Measurements from ENCODE around the gene WIPF2. TPM values are rescaled to one million over a fixed set of nuclear protein-coding genes. Genes with fewer than 3 reads are reported as not detected.

WIPF2 gene
- total and polyA plus RNA-seq, 2 of the 8 experiments (the other 6 are each of a cell fraction or from before 2014, with no cell fraction given), result 6.9 to 25.3 TPM

GRCh38 chr17:40241252-40241834 is 22.2 kb downstream of the WIPF2 start:
- H3K79me2 ChIP-seq (ENCODE audit: control insufficient read depth in 1 of 2, insufficient read depth in 2 of 2, low read length in 2 of 2), result peaks cover 0 to 32% of the 10 kb centered on the region in 2 experiments; a peak in 2 of 4 replicates
- CTCF ChIA-PET (ENCODE audit: partially characterized antibody), result interaction anchor here (0.7 to 2.4 kb wide), 4 partner anchors 22 to 323 kb away, joined by 3 to 8 read pairs (median 4); partner anchors contain the start of gene WIPF2
- no peak overlapping the region for H2AK5ac ChIP-seq (ENCODE audit: low read depth, low read length)
- H3K27me3 ChIP-seq (replicated peaks in 1 of 4; ENCODE audit: control insufficient read depth in 3 of 4, extremely low read depth in 1 of 4, insufficient read depth in 3 of 4, low read length in 3 of 4), result no peaks in the 10 kb centered on the region
- H2BK15ac ChIP-seq (ENCODE audit: low read length), result no peak overlapping the region
- H4K5ac ChIP-seq (ENCODE audit: insufficient read length, low read depth, low read length), result no peak overlapping the region
- H4K20me1 ChIP-seq (replicated peaks in 1 of 2; ENCODE audit: control insufficient read depth in 1 of 2, insufficient read depth in 2 of 2, low read length in 2 of 2), result peaks cover 0 to 2% of the 10 kb centered on the region in 2 experiments
- no peak overlapping the region for H2BK20ac ChIP-seq (ENCODE audit: low read length)
- no peak overlapping the region for H3K4me2 ChIP-seq (ENCODE audit: insufficient read depth in 1 of 2, low read depth in 2 of 2, low read length in 2 of 2)
- no peak overlapping the region for H3K23ac ChIP-seq (ENCODE audit: insufficient read length)
- H2AFZ ChIP-seq (ENCODE audit: low read length), result no peak overlapping the region
- H4K8ac ChIP-seq (ENCODE audit: extremely low read depth, insufficient read depth, low read length), result no peak overlapping the region
- no peak overlapping the region for H3K18ac ChIP-seq (ENCODE audit: extremely low read depth, low read length)
- H2BK12ac ChIP-seq (ENCODE audit: low read depth, low read length), result no peak overlapping the region
- H2BK120ac ChIP-seq (replicated peaks; ENCODE audit: low read depth, low read length), result no peak overlapping the region
- H3K56ac ChIP-seq (replicated peaks; ENCODE audit: insufficient read length, low read depth, low read length), result no peak overlapping the region
- H3K27ac ChIP-seq (ENCODE audit: low read depth, low read length), result no peak overlapping the region
- WGBS, 2 experiments (ENCODE audit: extremely low coverage in 1 of 2, insufficient coverage in 1 of 2, insufficient read length in 1 of 2, insufficient replicate concordance in 2 of 2, low coverage in 1 of 2, low lambda C conversion rate in 2 of 2, missing lambda C conversion rate in 1 of 2), result 91% methylated on average over 4 of the region's 4 CpGs; no CpG with 5 or more reads in 1 of the 2 experiments
- no peaks in the 10 kb centered on the region for H3K4me1 ChIP-seq (replicated peaks in 1 of 4; ENCODE audit: control insufficient read depth in 3 of 4, insufficient read depth in 4 of 4, low read length in 3 of 4)
- H3K9ac ChIP-seq (replicated peaks in 1 of 4; ENCODE audit: extremely low read depth in 1 of 4, low read depth in 3 of 4, low read length in 3 of 4), result no peak overlapping the region
- no peak overlapping the region for H2BK5ac ChIP-seq (ENCODE audit: low read depth, low read length)
- POLR2A ChIA-PET (ENCODE audit: partially characterized antibody), result interaction anchor here (0.9 to 1.8 kb wide), 4 partner anchors 11 to 135 kb away, joined by 3 to 8 read pairs (median 4); partner anchors contain the start of gene WIPF2
- DNase-seq (ENCODE audit: low read depth in 1 of 2, low spot score in 2 of 2), result no peak
- no peak overlapping the region for H4K91ac ChIP-seq (replicated peaks; ENCODE audit: insufficient read length, low read length)
- H3K4ac ChIP-seq (replicated peaks; ENCODE audit: insufficient read length, low read depth, low read length), result no peak overlapping the region
- no peak overlapping the region for H3K14ac ChIP-seq (ENCODE audit: insufficient read length)
- H3K9me3 ChIP-seq (ENCODE audit: insufficient read depth in 2 of 2, low read depth in 1 of 2, low read length in 1 of 2), result no peaks in the 10 kb centered on the region
- no peaks in the 10 kb centered on the region for H3K36me3 ChIP-seq (ENCODE audit: control insufficient read depth in 2 of 4, insufficient read depth in 4 of 4, low read length in 3 of 4)
- no peak overlapping the region for H3K4me3 ChIP-seq (ENCODE audit: extremely low read depth in 1 of 4, insufficient read depth in 2 of 4, low read depth in 3 of 4, low read length in 4 of 4)
- FAIRE-seq, result no peak
- peaks cover 3% of the 10 kb centered on the region; the same call in 1 of the 2 replicates for H3K79me1 ChIP-seq (ENCODE audit: low read depth, low read length)
- no peaks in the 10 kb centered on the region for H3K23me2 ChIP-seq (ENCODE audit: low read depth, low read length)
- TF ChIP-seq PHF8 (conservative IDR thresholded peaks at IDR 0.05; ENCODE audit: low read depth, low read length), result no peak
- no peak for TF ChIP-seq RXRA (IDR thresholded peaks at IDR 0.05; ENCODE audit: insufficient read depth, low read depth, low read length)
- no peak for TF ChIP-seq EZH2 (IDR thresholded peaks at IDR 0.05; ENCODE audit: low read depth, low read length, severe bottlenecking)
- no peak for TF ChIP-seq SP1 (IDR thresholded peaks at IDR 0.05; ENCODE audit: low read depth, low read length)
- no peak for TF ChIP-seq TAF7 (optimal IDR thresholded peaks at IDR 0.05; ENCODE audit: borderline replicate concordance, low read depth, low read length)
- no peak for TF ChIP-seq USF2 (IDR thresholded peaks at IDR 0.05; ENCODE audit: low read length)
- no peak for TF ChIP-seq SIRT6 (IDR thresholded peaks at IDR 0.05; ENCODE audit: low read length)
- TF ChIP-seq FOSL1 (IDR thresholded peaks at IDR 0.05; ENCODE audit: insufficient read depth, low read depth, low read length), result no peak
- TF ChIP-seq RBBP5 (IDR thresholded peaks at IDR 0.05; ENCODE audit: borderline replicate concordance, low read depth, low read length), result no peak
- no peak for TF ChIP-seq KDM1A (IDR thresholded peaks at IDR 0.05; ENCODE audit: borderline replicate concordance, low read length)
- TF ChIP-seq HDAC6 (IDR thresholded peaks at IDR 0.05; ENCODE audit: low read depth, low read length), result no peak
- no peak for TF ChIP-seq GTF2F1 (IDR thresholded peaks at IDR 0.05; ENCODE audit: borderline replicate concordance, low read depth, low read length)
